Smooth muscle cell (in vitro differentiated cells): ENCODE results near the gene XRCC5. TPM values are rescaled to one million over a fixed set of nuclear protein-coding genes. Genes with fewer than 3 reads are reported as not detected.
"Not testable (repeated sequence)": the region's sequence is repeated elsewhere in the genome, so short reads cannot be mapped to it uniquely, and the experiment has no call there.

Experiments used
- DNase-seq: peaks from one replicate; lab custom pipeline; 2025; ENCODE audit not compliant: unreplicated experiment; lab: John Stamatoyannopoulos, UW
- H2AFZ ChIP-seq: fragments of 200-600 bp; sonication (generic); 2 replicates; pipeline ENCODE4 v1.6.0; 2016; ENCODE audit warnings: antibody characterized with exemption, low read depth, mild to moderate bottlenecking
- H3F3A ChIP-seq: fragments of 200-600 bp; sonication (generic); 2 replicates; pipeline ENCODE4 v1.6.0; 2017; ENCODE audit warnings: antibody characterized with exemption, low read depth
- H3K27ac ChIP-seq: fragments of 200-600 bp; sonication (generic); 2 replicates; pipeline ENCODE4 v1.5.1; 2016; ENCODE audit warnings: low read depth, mild to moderate bottlenecking
- H3K27me3 ChIP-seq: fragments of 200-600 bp; sonication (generic); 2 replicates; pipeline ENCODE4 v1.6.1; 2016; ENCODE audit warnings: low read depth, mild to moderate bottlenecking
- H3K36me3 ChIP-seq: fragments of 200-600 bp; sonication (generic); 2 replicates; pipeline ENCODE4 v1.5.1; 2016; ENCODE audit warnings: low read depth
- H3K4me1 ChIP-seq: fragments of 200-600 bp; sonication (generic); 2 replicates; pipeline ENCODE4 v1.5.1; 2016; ENCODE audit warnings: low read depth
- H3K4me2 ChIP-seq: fragments of 200-600 bp; sonication (generic); 2 replicates; pipeline ENCODE4 v1.6.0; 2016; ENCODE audit warnings: mild to moderate bottlenecking
- H3K4me3 ChIP-seq: fragments of 200-600 bp; sonication (generic); 2 replicates; pipeline ENCODE4 v1.5.1; 2016; ENCODE audit warnings: mild to moderate bottlenecking
- H3K79me2 ChIP-seq: fragments of 200-600 bp; sonication (generic); 2 replicates; pipeline ENCODE4 v1.6.0; 2016; ENCODE audit warnings: low read depth, mild to moderate bottlenecking
- H3K9ac ChIP-seq: fragments of 200-600 bp; sonication (generic); 2 replicates; pipeline ENCODE4 v1.6.0; 2016; ENCODE audit warnings: low read depth
- H3K9me3 ChIP-seq: fragments of 200-600 bp; sonication (generic); replicated peaks from 2 replicates; pipeline ENCODE4 v1.5.1; 2016; ENCODE audit warnings: low read depth
- H4K20me1 ChIP-seq: fragments of 200-600 bp; sonication (generic); 2 replicates; pipeline ENCODE4 v1.6.0; 2016; ENCODE audit warnings: low read depth
- WGBS: methylation state at CpG from one replicate; pipeline ENCODE4 v1.1.7; 2016; ENCODE audit warnings: low lambda C conversion rate; 5-methylcytosine and 5-hydroxymethylcytosine counted together
- polyA plus RNA-seq: library from polyadenylated mRNA; unstranded; fragments of >200 nt; fragmentation: Nextera tagmentation; extraction: Ambion mirVana; gene quantifications from 2 replicates; pipeline ENCODE4 v1.2.1, GENCODE V29; 2016
- total RNA-seq: library from RNA; depleted of rRNA; stranded (reverse); fragments of >200 nt; gene quantifications from 2 replicates; pipeline ENCODE4 v1.2.3, GENCODE V29; 2014
- TF ChIP-seq, protein P1 (sequence below): fragments of 200-600 bp; sonication (generic); IDR thresholded peaks from 2 replicates; pipeline ENCODE4 v1.5.1; 2017; ENCODE audit warnings: borderline replicate concordance, mild to moderate bottlenecking, antibody characterized with exemption; ENCODE audit not compliant: insufficient read depth, poor library complexity, severe bottlenecking

The XRCC5 gene
- total and polyA plus RNA-seq, 2 experiments from 2014 or later = 197 to 266 TPM

DNA sequence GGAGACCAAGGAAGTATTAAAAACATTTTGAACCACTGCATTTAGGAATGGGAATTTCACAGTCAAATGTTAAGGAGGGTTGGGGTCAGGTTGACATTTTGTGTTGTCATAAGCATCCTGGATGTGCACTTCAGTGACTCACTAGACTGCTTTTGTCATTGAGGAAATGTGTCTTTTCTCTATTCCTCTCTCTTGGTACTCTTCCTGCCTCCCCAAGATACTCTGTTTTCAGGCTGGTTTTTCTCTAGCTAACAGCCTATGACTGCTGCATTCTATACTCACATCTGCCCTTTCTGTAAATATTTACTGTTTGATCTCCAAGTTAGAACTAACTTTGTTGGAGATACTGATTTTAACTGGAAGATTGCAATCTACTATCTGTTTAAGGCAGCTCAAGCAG, 23.4 kb downstream of the XRCC5 start:
- TF ChIP-seq, protein P1, sequence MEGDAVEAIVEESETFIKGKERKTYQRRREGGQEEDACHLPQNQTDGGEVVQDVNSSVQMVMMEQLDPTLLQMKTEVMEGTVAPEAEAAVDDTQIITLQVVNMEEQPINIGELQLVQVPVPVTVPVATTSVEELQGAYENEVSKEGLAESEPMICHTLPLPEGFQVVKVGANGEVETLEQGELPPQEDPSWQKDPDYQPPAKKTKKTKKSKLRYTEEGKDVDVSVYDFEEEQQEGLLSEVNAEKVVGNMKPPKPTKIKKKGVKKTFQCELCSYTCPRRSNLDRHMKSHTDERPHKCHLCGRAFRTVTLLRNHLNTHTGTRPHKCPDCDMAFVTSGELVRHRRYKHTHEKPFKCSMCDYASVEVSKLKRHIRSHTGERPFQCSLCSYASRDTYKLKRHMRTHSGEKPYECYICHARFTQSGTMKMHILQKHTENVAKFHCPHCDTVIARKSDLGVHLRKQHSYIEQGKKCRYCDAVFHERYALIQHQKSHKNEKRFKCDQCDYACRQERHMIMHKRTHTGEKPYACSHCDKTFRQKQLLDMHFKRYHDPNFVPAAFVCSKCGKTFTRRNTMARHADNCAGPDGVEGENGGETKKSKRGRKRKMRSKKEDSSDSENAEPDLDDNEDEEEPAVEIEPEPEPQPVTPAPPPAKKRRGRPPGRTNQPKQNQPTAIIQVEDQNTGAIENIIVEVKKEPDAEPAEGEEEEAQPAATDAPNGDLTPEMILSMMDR = no peak
- H3K27ac ChIP-seq = no peak overlapping the region
- peaks cover 36% of the 10 kb centered on the region for H3K36me3 ChIP-seq
- DNase-seq = no peak
- peaks cover 28% of the 10 kb centered on the region for H3K79me2 ChIP-seq
- no peak overlapping the region for H3K4me2 ChIP-seq
- H2AFZ ChIP-seq = no peak overlapping the region
- no peaks in the 10 kb centered on the region for H3K9me3 ChIP-seq
- no peaks in the 10 kb centered on the region for H3K4me1 ChIP-seq
- H3K27me3 ChIP-seq = no peaks in the 10 kb centered on the region
- no peaks in the 10 kb centered on the region for H3F3A ChIP-seq
- peaks cover 41% of the 10 kb centered on the region for H4K20me1 ChIP-seq
- H3K9ac ChIP-seq = no peak overlapping the region
- H3K4me3 ChIP-seq = no peak overlapping the region

DNA sequence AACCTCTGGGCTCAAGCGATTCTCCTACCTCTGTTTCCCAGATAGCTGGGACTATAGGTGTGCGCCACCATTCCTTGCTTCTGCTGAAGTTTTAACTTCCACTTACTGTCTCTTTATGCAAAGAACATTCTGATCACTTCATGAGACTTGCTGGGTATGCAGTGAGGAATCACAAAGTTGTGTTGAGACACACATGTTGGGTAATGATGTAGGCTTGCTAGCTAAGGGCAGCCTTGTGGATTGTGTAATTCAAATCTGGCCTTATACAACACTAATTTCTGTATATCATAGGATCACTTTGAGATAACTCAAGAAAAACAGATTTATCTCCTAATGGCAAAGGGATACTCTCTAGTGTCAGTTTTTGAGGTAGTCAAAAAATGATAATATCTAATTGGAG, 24.2 kb downstream of the XRCC5 start:
- TF ChIP-seq, protein P1 = no peak
- H3F3A ChIP-seq = no peaks in the 10 kb centered on the region
- no peak overlapping the region for H3K9ac ChIP-seq
- no peaks in the 10 kb centered on the region for H3K4me1 ChIP-seq
- peaks cover 23% of the 10 kb centered on the region for H3K79me2 ChIP-seq
- H3K27me3 ChIP-seq = no peaks in the 10 kb centered on the region
- no peaks in the 10 kb centered on the region for H3K9me3 ChIP-seq
- H2AFZ ChIP-seq = no peak overlapping the region
- no peak overlapping the region for H3K4me3 ChIP-seq
- DNase-seq = no peak
- 96% methylated on average over 2 of the region's 2 CpGs for WGBS
- peaks cover 43% of the 10 kb centered on the region for H4K20me1 ChIP-seq
- no peak overlapping the region for H3K4me2 ChIP-seq
- peaks cover 38% of the 10 kb centered on the region for H3K36me3 ChIP-seq
- no peak overlapping the region for H3K27ac ChIP-seq

DNA sequence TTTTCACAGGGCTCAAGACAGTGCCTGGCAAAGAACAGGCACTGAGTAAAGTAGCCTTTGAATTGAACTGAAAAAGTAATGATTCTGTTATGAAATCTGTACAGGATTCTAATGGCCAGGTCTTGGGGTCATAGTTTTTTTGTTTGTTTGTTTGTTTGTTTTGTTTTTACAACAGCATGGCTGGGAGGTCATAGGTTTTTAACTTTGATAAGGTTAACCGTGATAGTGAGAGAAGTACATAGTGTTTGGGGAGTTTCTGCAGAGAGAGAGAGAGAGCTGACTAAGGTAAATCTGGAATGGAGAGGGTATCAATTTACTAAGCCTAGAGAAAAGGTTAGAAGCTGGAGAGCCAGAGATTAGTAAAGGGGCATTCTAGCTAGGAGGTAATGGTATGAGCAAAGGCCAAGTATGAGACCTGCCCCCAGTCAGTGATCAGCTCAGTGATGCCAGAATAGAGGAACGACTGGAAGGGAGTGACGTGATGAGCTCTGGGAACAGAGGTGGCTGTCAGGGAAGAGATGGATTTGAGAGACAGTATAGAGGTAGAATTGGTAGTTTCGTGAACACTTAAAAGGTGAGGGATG, 25.9 kb downstream of the XRCC5 start:
- TF ChIP-seq, protein P1 = no peak
- peaks cover 42% of the 10 kb centered on the region for H4K20me1 ChIP-seq
- H3K36me3 ChIP-seq = peaks cover 36% of the 10 kb centered on the region
- peaks cover 18% of the 10 kb centered on the region for H3K79me2 ChIP-seq
- WGBS = 96% methylated on average over 4 of the region's 4 CpGs
- H3K27ac ChIP-seq = no peak overlapping the region
- no peaks in the 10 kb centered on the region for H3K4me1 ChIP-seq
- no peak overlapping the region for H3K9ac ChIP-seq
- no peak overlapping the region for H3K4me3 ChIP-seq
- H3K9me3 ChIP-seq = no peaks in the 10 kb centered on the region
- no peak overlapping the region for H3K4me2 ChIP-seq
- H3K27me3 ChIP-seq = no peaks in the 10 kb centered on the region
- no peak for DNase-seq
- no peaks in the 10 kb centered on the region for H3F3A ChIP-seq
- H2AFZ ChIP-seq = no peak overlapping the region

DNA sequence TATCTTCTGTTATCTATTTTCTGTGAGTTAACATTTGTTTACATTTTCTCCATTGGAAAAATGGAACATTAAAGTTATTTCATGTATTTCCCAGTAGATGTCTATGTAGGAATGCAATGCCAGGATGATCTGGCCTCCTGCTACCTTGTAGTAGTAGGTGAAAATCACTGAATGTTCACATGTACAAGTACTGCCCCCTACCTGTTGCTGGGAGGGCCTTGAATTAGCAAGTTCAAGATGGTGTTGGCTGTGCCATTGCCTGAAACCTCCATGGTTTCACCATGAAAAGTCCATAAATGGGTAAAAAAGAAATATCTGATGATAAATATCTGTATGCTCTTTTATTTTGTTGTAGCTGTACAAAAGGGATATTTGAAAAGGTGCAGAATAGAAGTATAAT, 30.7 kb downstream of the XRCC5 start:
- H3K27ac ChIP-seq = no peak overlapping the region
- no peak overlapping the region for H3K4me2 ChIP-seq
- TF ChIP-seq, protein P1 = no peak
- H3F3A ChIP-seq = no peaks in the 10 kb centered on the region
- H3K27me3 ChIP-seq = no peaks in the 10 kb centered on the region
- H3K36me3 ChIP-seq = peaks cover 34% of the 10 kb centered on the region
- no peak overlapping the region for H2AFZ ChIP-seq
- no peaks in the 10 kb centered on the region for H3K9me3 ChIP-seq
- peaks cover 61% of the 10 kb centered on the region for H4K20me1 ChIP-seq
- H3K79me2 ChIP-seq = peaks cover 15% of the 10 kb centered on the region
- no peak for DNase-seq
- H3K4me1 ChIP-seq = peaks cover 7% of the 10 kb centered on the region
- H3K4me3 ChIP-seq = no peak overlapping the region
- H3K9ac ChIP-seq = no peak overlapping the region

DNA sequence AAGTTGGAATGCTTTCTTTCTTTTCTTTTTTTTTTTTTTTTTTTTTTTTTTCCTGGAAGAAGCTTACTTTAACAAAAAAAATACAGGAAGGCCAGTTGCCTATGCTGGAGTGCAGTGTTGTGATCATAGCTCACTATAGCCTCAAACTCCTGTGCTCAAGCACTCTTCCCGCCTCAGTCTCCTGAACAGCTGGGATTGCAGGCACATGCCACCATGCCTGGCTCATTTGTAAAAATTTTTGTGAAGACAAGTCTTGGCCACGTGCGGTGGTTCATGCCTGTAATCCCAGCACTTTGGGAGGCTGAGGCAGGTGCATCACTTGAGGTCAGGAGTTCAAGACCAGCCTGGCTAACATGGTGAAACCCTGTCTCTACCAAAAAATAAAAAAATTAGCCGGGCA, 32.4 kb downstream of the XRCC5 start:
- WGBS = 96% methylated on average over 4 of the region's 4 CpGs
- peaks cover 27% of the 10 kb centered on the region for H3K79me2 ChIP-seq
- H3K36me3 ChIP-seq = peaks cover 38% of the 10 kb centered on the region

More for the DNA sequence above, 32.4 kb downstream of the XRCC5 start:
- not testable (repeated sequence) for H3K4me2 ChIP-seq, H2AFZ ChIP-seq, H3K27ac ChIP-seq, H3K27me3 ChIP-seq, H3K9me3 ChIP-seq, H3F3A ChIP-seq, H3K4me3 ChIP-seq, DNase-seq, H3K9ac ChIP-seq
- peaks cover 69% of the 10 kb centered on the region for H4K20me1 ChIP-seq
- H3K4me1 ChIP-seq = peaks cover 23% of the 10 kb centered on the region
